Type B pancreatic cell (in vitro differentiated cells): ENCODE data around the gene RALGAPB. TPM values are rescaled to one million over a fixed set of nuclear protein-coding genes. Genes with fewer than 3 reads are reported as not detected.

Experiments
- DNase-seq: peaks from one replicate; pipeline ENCODE4 v3.0.0; 2021; ENCODE audit warnings: mixed read lengths; ENCODE audit not compliant: unreplicated experiment; ENCODE audit errors: extremely low spot score
- H3K27ac Mint-ChIP-seq: 2 replicates; pipeline ENCODE4 v1.8.0; 2021; ENCODE audit warnings: mild to moderate bottlenecking, mixed read lengths
- H3K27me3 Mint-ChIP-seq: 2 replicates; pipeline ENCODE4 v1.8.0; 2021; ENCODE audit warnings: mixed read lengths
- H3K36me3 Mint-ChIP-seq: 2 replicates; pipeline ENCODE4 v1.8.0; 2021; ENCODE audit warnings: mixed read lengths
- H3K4me1 Mint-ChIP-seq: one replicate; pipeline ENCODE4 v1.8.0; 2021; ENCODE audit warnings: mixed read lengths; ENCODE audit not compliant: unreplicated experiment
- H3K4me3 Mint-ChIP-seq: 2 replicates; pipeline ENCODE4 v1.8.0; 2021; ENCODE audit warnings: mild to moderate bottlenecking, mixed read lengths
- H3K9me3 Mint-ChIP-seq: 2 replicates; pipeline ENCODE4 v1.8.0; 2021; ENCODE audit warnings: mixed read lengths
- total RNA-seq: library from RNA; stranded (reverse); gene quantifications from 2 replicates; pipeline ENCODE4 v1.2.1, GENCODE V29; 2021; ENCODE audit warnings: low replicate concordance
- TF ChIP-seq, protein P1 (sequence below): fragments of 200-600 bp; sonication (generic); conservative IDR thresholded peaks from 2 replicates; pipeline ENCODE4 v1.5.0; 2021; ENCODE audit warnings: antibody characterized with exemption, mild to moderate bottlenecking

The RALGAPB gene
- total RNA-seq, 1 donor from 2014 or later: 38.2 TPM

GRCh38 chr20:38489181-38489580, 16.5 kb downstream of the RALGAPB start:
- TF ChIP-seq, protein P1, sequence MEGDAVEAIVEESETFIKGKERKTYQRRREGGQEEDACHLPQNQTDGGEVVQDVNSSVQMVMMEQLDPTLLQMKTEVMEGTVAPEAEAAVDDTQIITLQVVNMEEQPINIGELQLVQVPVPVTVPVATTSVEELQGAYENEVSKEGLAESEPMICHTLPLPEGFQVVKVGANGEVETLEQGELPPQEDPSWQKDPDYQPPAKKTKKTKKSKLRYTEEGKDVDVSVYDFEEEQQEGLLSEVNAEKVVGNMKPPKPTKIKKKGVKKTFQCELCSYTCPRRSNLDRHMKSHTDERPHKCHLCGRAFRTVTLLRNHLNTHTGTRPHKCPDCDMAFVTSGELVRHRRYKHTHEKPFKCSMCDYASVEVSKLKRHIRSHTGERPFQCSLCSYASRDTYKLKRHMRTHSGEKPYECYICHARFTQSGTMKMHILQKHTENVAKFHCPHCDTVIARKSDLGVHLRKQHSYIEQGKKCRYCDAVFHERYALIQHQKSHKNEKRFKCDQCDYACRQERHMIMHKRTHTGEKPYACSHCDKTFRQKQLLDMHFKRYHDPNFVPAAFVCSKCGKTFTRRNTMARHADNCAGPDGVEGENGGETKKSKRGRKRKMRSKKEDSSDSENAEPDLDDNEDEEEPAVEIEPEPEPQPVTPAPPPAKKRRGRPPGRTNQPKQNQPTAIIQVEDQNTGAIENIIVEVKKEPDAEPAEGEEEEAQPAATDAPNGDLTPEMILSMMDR: no peak
- no peak overlapping the region for H3K27ac Mint-ChIP-seq

GRCh38 chr20:38497246-38497935, 24.7 kb downstream of the RALGAPB start:
- TF ChIP-seq, protein P1: no peak
- peaks cover 27% of the 10 kb centered on the region for H3K36me3 Mint-ChIP-seq
- no peak for DNase-seq
- no peak overlapping the region for H3K4me3 Mint-ChIP-seq
- no peaks in the 10 kb centered on the region for H3K9me3 Mint-ChIP-seq
- no peaks in the 10 kb centered on the region for H3K4me1 Mint-ChIP-seq
- no peak overlapping the region for H3K27ac Mint-ChIP-seq
- H3K27me3 Mint-ChIP-seq: no peaks in the 10 kb centered on the region

More at GRCh38 chr20:38489181-38489580, 16.5 kb downstream of the RALGAPB start:
- no peak for DNase-seq
- no peaks in the 10 kb centered on the region for H3K4me1 Mint-ChIP-seq
- H3K27me3 Mint-ChIP-seq: no peaks in the 10 kb centered on the region
- peaks cover 14% of the 10 kb centered on the region for H3K36me3 Mint-ChIP-seq
- no peak overlapping the region for H3K4me3 Mint-ChIP-seq
- no peaks in the 10 kb centered on the region for H3K9me3 Mint-ChIP-seq

DNA sequence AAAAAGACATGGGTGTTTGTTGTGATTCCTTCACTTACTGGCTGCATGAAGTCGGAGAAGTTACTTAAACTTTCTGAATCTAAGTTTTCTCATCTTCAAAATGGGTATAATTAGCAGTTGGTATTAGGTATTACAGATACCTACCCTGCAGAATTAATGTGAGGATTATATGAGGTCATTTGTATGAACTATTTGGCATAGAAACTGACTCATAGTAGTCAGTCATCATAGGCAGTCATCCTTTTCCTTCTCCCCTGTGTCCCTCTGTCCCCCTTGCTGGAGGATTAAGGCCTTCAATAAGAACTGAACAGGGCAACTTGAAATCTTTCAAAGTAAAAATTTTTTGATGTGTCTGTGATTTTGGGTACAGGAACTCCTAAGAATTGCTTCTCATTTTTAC, 26.3 kb downstream of the RALGAPB start:
- Mint-ChIP-seq H3K27me3 (no peaks in the 10 kb centered on the region), H3K36me3 (peaks cover 32% of the 10 kb centered on the region), H3K4me1 (no peaks in the 10 kb centered on the region), H3K27ac (no peak overlapping the region), H3K4me3 (no peak overlapping the region), H3K9me3 (no peaks in the 10 kb centered on the region)
- DNase-seq: no peak
- TF ChIP-seq, protein P1: no peak

DNA sequence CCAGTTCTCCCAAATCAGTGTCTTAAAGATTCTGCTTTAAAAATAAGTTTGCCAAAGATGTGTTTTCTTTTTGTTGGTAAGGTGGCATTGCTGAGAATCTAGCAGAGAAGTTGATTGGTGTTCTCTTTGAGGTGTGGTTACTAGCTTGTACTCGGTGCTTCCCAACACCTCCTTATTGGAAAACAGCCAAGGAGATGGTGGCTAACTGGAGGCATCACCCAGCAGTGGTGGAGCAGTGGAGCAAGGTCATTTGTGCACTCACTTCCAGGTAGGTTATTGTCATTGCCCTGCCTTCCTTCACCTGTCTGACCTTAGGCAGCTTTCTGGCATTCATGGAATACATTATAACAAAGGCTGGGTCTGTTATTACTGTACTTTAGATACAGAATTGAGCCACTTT, 26.7 kb downstream of the RALGAPB start:
- Mint-ChIP-seq H3K4me3 (no peak overlapping the region), H3K4me1 (no peaks in the 10 kb centered on the region), H3K27me3 (no peaks in the 10 kb centered on the region), H3K27ac (no peak overlapping the region), H3K36me3 (peaks cover 35% of the 10 kb centered on the region), H3K9me3 (no peaks in the 10 kb centered on the region)
- no peak for DNase-seq
- TF ChIP-seq, protein P1: no peak

DNA sequence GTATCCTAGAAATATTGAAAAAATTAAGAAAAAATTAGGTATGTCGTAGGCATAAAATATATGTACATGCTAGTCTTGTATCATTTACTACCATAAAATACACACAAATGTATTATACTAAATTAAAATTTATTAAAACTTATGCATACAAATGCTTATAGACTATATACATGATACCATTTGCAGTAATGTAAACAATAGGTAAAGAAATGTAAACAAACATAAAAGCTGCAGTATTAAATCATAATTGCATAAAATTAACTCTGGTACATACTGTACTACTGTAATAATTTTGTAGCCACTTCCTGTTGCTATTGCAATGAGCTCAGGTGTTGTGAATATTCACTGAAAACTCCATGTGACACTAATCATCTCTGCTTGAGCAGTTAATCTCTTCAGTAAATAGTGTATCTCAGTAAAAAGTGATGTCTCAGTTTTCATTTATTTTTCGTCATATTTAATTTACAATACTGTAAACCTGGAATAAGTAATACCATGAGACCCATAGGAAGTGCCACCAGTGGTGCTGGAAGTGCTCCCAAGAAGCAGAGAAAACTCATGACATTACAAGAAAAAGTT, 29.3 kb downstream of the RALGAPB start:
- DNase-seq: no peak
- TF ChIP-seq, protein P1: no peak
- no peaks in the 10 kb centered on the region for H3K27me3 Mint-ChIP-seq
- no peak overlapping the region for H3K27ac Mint-ChIP-seq
- no peak overlapping the region for H3K4me3 Mint-ChIP-seq
- peaks cover 36% of the 10 kb centered on the region for H3K36me3 Mint-ChIP-seq
- no peaks in the 10 kb centered on the region for H3K9me3 Mint-ChIP-seq
- H3K4me1 Mint-ChIP-seq: no peaks in the 10 kb centered on the region
